Hepatocyte (in vitro differentiated cells): ENCODE data around the gene RNF13. TPM values are rescaled to one million over a fixed set of nuclear protein-coding genes. Genes with fewer than 3 reads are reported as not detected.

Experiments
- DNase-seq: peaks from one replicate; pipeline ENCODE4 v3.0.0-alpha.2; 2016; ENCODE audit warnings: low spot score
- H2AFZ ChIP-seq: fragments of 200-600 bp; sonication (generic); 2 replicates; pipeline ENCODE4 v1.6.0; 2016; ENCODE audit warnings: antibody characterized with exemption, mild to moderate bottlenecking
- H3K27ac ChIP-seq: fragments of 200-600 bp; sonication (generic); 2 replicates; pipeline ENCODE4 v1.5.1; 2016; ENCODE audit warnings: mild to moderate bottlenecking
- H3K27me3 ChIP-seq: fragments of 200-600 bp; sonication (generic); 2 replicates; pipeline ENCODE4 v1.6.1; 2016
- H3K36me3 ChIP-seq: fragments of 200-600 bp; sonication (generic); replicated peaks from 2 replicates; pipeline ENCODE4 v1.5.1; 2016; ENCODE audit warnings: low read depth; ENCODE audit not compliant: insufficient read depth
- H3K4me1 ChIP-seq: fragments of 200-600 bp; sonication (generic); 2 replicates; pipeline ENCODE4 v1.5.1; 2016; ENCODE audit warnings: mild to moderate bottlenecking, moderate library complexity; ENCODE audit not compliant: insufficient read depth
- H3K4me2 ChIP-seq: fragments of 200-600 bp; sonication (generic); 2 replicates; pipeline ENCODE4 v1.6.0; 2016
- H3K4me3 ChIP-seq: fragments of 200-600 bp; sonication (generic); 2 replicates; pipeline ENCODE4 v1.5.1; 2016; ENCODE audit warnings: mild to moderate bottlenecking
- H3K79me2 ChIP-seq: fragments of 200-600 bp; sonication (generic); 2 replicates; pipeline ENCODE4 v1.6.0; 2017; ENCODE audit warnings: mild to moderate bottlenecking
- H3K9me2 ChIP-seq: fragments of 200-600 bp; sonication (generic); replicated peaks from 2 replicates; pipeline ENCODE4 v1.6.0; 2017; ENCODE audit warnings: mild to moderate bottlenecking; ENCODE audit not compliant: insufficient read depth
- H3K9me3 ChIP-seq: fragments of 200-600 bp; sonication (generic); 2 replicates; pipeline ENCODE4 v1.5.1; 2016; ENCODE audit warnings: low read depth, mild to moderate bottlenecking
- H4K20me1 ChIP-seq: fragments of 200-600 bp; sonication (generic); 2 replicates; pipeline ENCODE4 v1.6.0; 2016; ENCODE audit warnings: mild to moderate bottlenecking; ENCODE audit not compliant: insufficient read depth, poor library complexity, severe bottlenecking
- CTCF ChIP-seq: fragments of 200-600 bp; sonication (generic); IDR thresholded peaks from 2 replicates; pipeline ENCODE4 v1.5.1; 2016; ENCODE audit warnings: antibody characterized with exemption, mild to moderate bottlenecking; ENCODE audit not compliant: poor library complexity
- EZH2 ChIP-seq: fragments of 200-600 bp; sonication (generic); IDR thresholded peaks from 2 replicates; pipeline ENCODE4 v1.6.1; 2016; ENCODE audit warnings: antibody characterized with exemption, mild to moderate bottlenecking, borderline replicate concordance
- EZH2phosphoT487 ChIP-seq: fragments of 200-600 bp; sonication (generic); IDR thresholded peaks from one replicate; pipeline ENCODE4 v1.6.1; 2018; ENCODE audit warnings: antibody characterized with exemption, mild to moderate bottlenecking, low read depth, moderate library complexity; ENCODE audit not compliant: unreplicated experiment, severe bottlenecking
- WGBS: methylation state at CpG from one replicate; pipeline ENCODE4 v1.1.6; 2016; ENCODE audit warnings: low lambda C conversion rate; ENCODE audit errors: missing lambda C conversion rate; 5-methylcytosine and 5-hydroxymethylcytosine counted together
- polyA plus RNA-seq: library from polyadenylated mRNA; unstranded; fragments of >200 nt; fragmentation: Nextera tagmentation; extraction: Ambion mirVana; gene quantifications from 2 replicates; pipeline ENCODE4 v1.2.1, GENCODE V29; 2016
- total RNA-seq: library from RNA; depleted of rRNA; stranded (reverse); fragments of >200 nt; gene quantifications from 2 replicates; pipeline ENCODE4 v1.2.3, GENCODE V29; 2014

RNF13 gene
- total and polyA plus RNA-seq, 2 experiments from 2014 or later: 66.1 to 81.0 TPM

- H3K4me1 ChIP-seq: no peaks in the 10 kb centered on the region
- H2AFZ ChIP-seq: no peak overlapping the region
- H3K4me3 ChIP-seq: no peak overlapping the region
- H4K20me1 ChIP-seq: no peaks in the 10 kb centered on the region
- no peaks in the 10 kb centered on the region for H3K9me3 ChIP-seq
- no peak overlapping the region for H3K27ac ChIP-seq
- 97% methylated on average over 2 of the region's 2 CpGs for whole genome bisulfite sequencing
- no peak for DNase-seq
- H3K36me3 ChIP-seq: no peaks in the 10 kb centered on the region
- H3K27me3 ChIP-seq: no peaks in the 10 kb centered on the region
- TF ChIP-seq EZH2phosphoT487: no peak
- no peak for TF ChIP-seq CTCF
- no peak for TF ChIP-seq EZH2
- H3K9me2 ChIP-seq: no peaks in the 10 kb centered on the region
- peaks cover 11% of the 10 kb centered on the region for H3K79me2 ChIP-seq
- H3K4me2 ChIP-seq: no peak overlapping the region
These were observed 136.2 kb downstream of the RNF13 start for GRCh38 chr3:149949181-149949580.

- no peak overlapping the region for H3K4me3 ChIP-seq
- DNase-seq: no peak
- no peak overlapping the region for H2AFZ ChIP-seq
- no peaks in the 10 kb centered on the region for H3K9me3 ChIP-seq
- no peaks in the 10 kb centered on the region for H3K9me2 ChIP-seq
- no peaks in the 10 kb centered on the region for H3K27me3 ChIP-seq
- H3K79me2 ChIP-seq: peaks cover 41% of the 10 kb centered on the region
- 84% methylated on average over 1 of the region's 1 CpG for WGBS
- peaks cover 5% of the 10 kb centered on the region for H4K20me1 ChIP-seq
- no peak overlapping the region for H3K27ac ChIP-seq
- H3K4me2 ChIP-seq: no peak overlapping the region
- no peaks in the 10 kb centered on the region for H3K4me1 ChIP-seq
- TF ChIP-seq CTCF: no peak
- H3K36me3 ChIP-seq: no peaks in the 10 kb centered on the region
These were observed 141.8 kb downstream of the RNF13 start for GRCh38 chr3:149954812-149955211.

- 88% methylated on average over 2 of the region's 2 CpGs for WGBS
- Histone ChIP-seq H3K9me3 (no peaks in the 10 kb centered on the region), H3K9me2 (no peaks in the 10 kb centered on the region), H3K4me3 (no peak overlapping the region), H3K4me1 (no peaks in the 10 kb centered on the region), H3K79me2 (peaks cover 44% of the 10 kb centered on the region), H2AFZ (no peak overlapping the region), H3K27ac (no peak overlapping the region), H4K20me1 (peaks cover 5% of the 10 kb centered on the region), H3K27me3 (no peaks in the 10 kb centered on the region), H3K36me3 (no peaks in the 10 kb centered on the region), H3K4me2 (no peak overlapping the region)
- DNase-seq: no peak
- no peak for TF ChIP-seq CTCF
These were observed 142.4 kb downstream of the RNF13 start for GRCh38 chr3:149955449-149955848.
